K562 (cell line): Measurements from ENCODE around the gene FTSJ1. TPM values are rescaled to one million over a fixed set of nuclear protein-coding genes. Genes with fewer than 3 reads are reported as not detected.

Experiments
- ATAC-seq: fragments of 200-7000 bp; cut with Tn5 transposase; 3 replicates; pipeline ENCODE4 v1.9.1; 2020; ENCODE audit warnings: moderate library complexity
- BruUV-seq: library from RNA; stranded (reverse); fragments of 400-500 nt; replicated peaks from 2 replicates; lab custom pipeline; 2021; lab: Mats Ljungman, UMichigan
- CTCF ChIA-PET: fragments of 300-600 bp; formaldehyde crosslinking; extraction: SDS; loops from one replicate; lab custom pipeline; 2021; ENCODE audit warnings: low intra/inter-chr PET ratio; lab: Yijun Ruan, JAX
- POLR2A ChIA-PET: fragments of 300-600, 350-650 bp; sonication (Branson Sonifier 250); formaldehyde crosslinking; extraction: SDS; loops from one replicate; lab custom pipeline; 2021; ENCODE audit warnings: antibody characterized with exemption, inconsistent platforms; lab: Yijun Ruan, JAX
- DNase-seq, 4 experiments: peaks; one replicate each; pipeline versions ENCODE4 v3.0.0 to v3.0.0-alpha.2; 2011 to 2018; ENCODE audit warnings: low spot score in 3 of 4, mixed read lengths in 3 of 4; ENCODE audit errors: extremely low read depth in 1 of 4
- FAIRE-seq: peaks from 2 replicates; lab custom pipeline; 2011; peaks lifted over from hg19 to GRCh38; lab: Jason Lieb, UNC
- H2AFZ ChIP-seq: 2 replicates; pipeline ENCODE4 v1.6.0; 2011; ENCODE audit warnings: low read depth, low read length, control low read depth, inconsistent platforms
- H3K27ac ChIP-seq: fragments of 200-600 bp; 3 replicates; pipeline ENCODE4 v1.8.0; 2011; ENCODE audit warnings: low read depth, mild to moderate bottlenecking, control low read depth, inconsistent platforms, low read length, moderate library complexity, mixed read lengths; ENCODE audit errors: extremely low read depth
- H3K27me3 ChIP-seq, 2 experiments: fragments of 300-600 bp in 1 of 2; 2 replicates in 1 of 2; 3 replicates in 1 of 2; pipeline versions ENCODE4 v1.6.0 to v1.8.0; 2011; ENCODE audit warnings: inconsistent platforms in 2 of 2, low read length in 2 of 2, mild to moderate bottlenecking in 1 of 2, mixed read lengths in 1 of 2, moderate library complexity in 1 of 2; ENCODE audit not compliant: control insufficient read depth in 2 of 2, insufficient read depth in 2 of 2
- H3K36me3 ChIP-seq: fragments of 300-600 bp; 3 replicates; pipeline ENCODE4 v1.8.0; 2011; ENCODE audit warnings: mild to moderate bottlenecking, low read length, inconsistent platforms; ENCODE audit not compliant: control insufficient read depth, insufficient read depth
- H3K4me1 ChIP-seq, 2 experiments: fragments of 200-600 bp in 1 of 2; replicated peaks in 1 of 2; 2 replicates in 1 of 2; 3 replicates in 1 of 2; pipeline versions ENCODE4 v1.5.1 to v1.8.0; 2011; ENCODE audit warnings: inconsistent platforms in 2 of 2, low read length in 2 of 2, mild to moderate bottlenecking in 1 of 2, mixed read lengths in 1 of 2, moderate library complexity in 1 of 2; ENCODE audit not compliant: control insufficient read depth in 2 of 2, insufficient read depth in 2 of 2
- H3K4me2 ChIP-seq: 2 replicates; pipeline ENCODE4 v1.6.1; 2011; ENCODE audit warnings: low read length, control low read depth, inconsistent platforms, mixed read lengths; ENCODE audit not compliant: insufficient read depth
- H3K4me3 ChIP-seq: fragments of 200-600 bp; sonication (generic), shearing (Covaris generic); 2 replicates; pipeline ENCODE4 v1.5.1; 2016; ENCODE audit warnings: control low read depth, inconsistent platforms
- H3K79me2 ChIP-seq: fragments of 200-600 bp; 3 replicates; pipeline ENCODE4 v1.8.0; 2011; ENCODE audit warnings: low read length, inconsistent platforms; ENCODE audit not compliant: control insufficient read depth, insufficient read depth
- H3K9ac ChIP-seq, 2 experiments: 2 replicates each; pipeline versions ENCODE4 v1.6.0 to v1.6.1; 2011; ENCODE audit warnings: low read depth in 2 of 2, low read length in 2 of 2, control low read depth in 1 of 2, inconsistent platforms in 1 of 2, mild to moderate bottlenecking in 1 of 2, mixed read lengths in 1 of 2; ENCODE audit not compliant: insufficient read depth in 1 of 2
- H3K9me1 ChIP-seq: one replicate; pipeline ENCODE4 v1.6.0; 2011; ENCODE audit warnings: inconsistent platforms, mild to moderate bottlenecking, low read length, moderate library complexity; ENCODE audit not compliant: control insufficient read depth, insufficient read depth
- H3K9me3 ChIP-seq: replicated peaks from 2 replicates; pipeline ENCODE4 v1.5.1; 2011; ENCODE audit warnings: low read depth, low read length, inconsistent platforms; ENCODE audit not compliant: control insufficient read depth, insufficient read depth
- H4K20me1 ChIP-seq: replicated peaks from 2 replicates; pipeline ENCODE4 v1.6.1; 2011; ENCODE audit warnings: low read length, inconsistent platforms, mixed read lengths; ENCODE audit not compliant: control insufficient read depth, insufficient read depth
- ATF3 ChIP-seq, 2 experiments: fragments of 450-650 bp in 1 of 2; sonication (generic) in 1 of 2; formaldehyde crosslinking in 1 of 2; IDR thresholded peaks in 1 of 2; conservative IDR thresholded peaks in 1 of 2; 2 replicates each; pipeline versions ENCODE4 v1.6.1 to v1.8.1; 2016 to 2023; ENCODE audit warnings: mild to moderate bottlenecking in 2 of 2, moderate library complexity in 2 of 2, inconsistent platforms in 1 of 2, missing genetic modification reagents in 1 of 2
- GATAD2B ChIP-seq: fragments of 450-650 bp; IDR thresholded peaks from 2 replicates; pipeline ENCODE4 v1.6.1; 2017; ENCODE audit warnings: mild to moderate bottlenecking, borderline replicate concordance
- HINFP ChIP-seq: fragments of 450-650 bp; conservative IDR thresholded peaks from 2 replicates; pipeline ENCODE4 v1.6.1; 2016; ENCODE audit warnings: missing genetic modification characterization, low read depth, mild to moderate bottlenecking, control low read depth, missing compliant biosample characterization
- NRF1 ChIP-seq, 2 experiments: fragments of 450-650 bp; IDR thresholded peaks in 1 of 2; conservative IDR thresholded peaks in 1 of 2; 2 replicates each; pipeline ENCODE4 v1.6.1; 2014; ENCODE audit warnings: mild to moderate bottlenecking in 2 of 2
- REST ChIP-seq, 2 experiments: fragments of 450-650 bp; formaldehyde crosslinking in 1 of 2; IDR thresholded peaks; 2 replicates each; pipeline versions ENCODE4 v1.4.0 to v1.6.1; 2014 to 2020; ENCODE audit warnings: mild to moderate bottlenecking in 2 of 2, borderline replicate concordance in 1 of 2, low read depth in 1 of 2
- WGBS: fragments of 100-300 bp; shearing (Covaris generic); methylation state at CpG from one replicate; pipeline ENCODE4 v1.1.6; 2016; ENCODE audit warnings: low coverage, mixed read lengths; ENCODE audit not compliant: insufficient coverage; ENCODE audit errors: missing lambda C conversion rate; 5-methylcytosine and 5-hydroxymethylcytosine counted together
- in situ Hi-C: fragments of 300-500 bp; cut with MboI; formaldehyde crosslinking; loops from 4 replicates; pipeline ENCODE4 v1.15.0; 2018; ENCODE audit warnings: inconsistent platforms, mixed read lengths
- intact Hi-C: fragments of 100-400 bp; cut with micrococcal nuclease; formaldehyde crosslinking; loops from 2 replicates; pipeline ENCODE4 v1.14.2; 2022
- polyA plus RNA-seq, 8 experiments: library from polyadenylated mRNA; depleted of rRNA in 4 of 8; stranded (reverse) in 5 of 8; unstranded in 3 of 8; fragments of >200 nt; fragmentation: Nextera tagmentation in 2 of 8; fragmentation: Illumina TruSeq in 1 of 8; extraction: Ambion mirVana in 2 of 8; extraction: Trizol in 1 of 8; gene quantifications; 2 replicates each; pipeline versions ENCODE4 v1.2.1 to v1.2.3, GENCODE V29; 2011 to 2014; ENCODE audit warnings: inconsistent platforms in 1 of 8, missing spikeins in 1 of 8
- total RNA-seq, 7 experiments: library from RNA; depleted of rRNA in 6 of 7; stranded (reverse); fragments of >200 nt in 6 of 7; fragmentation: Illumina TruSeq in 2 of 7; extraction: Trizol in 2 of 7; gene quantifications; 2 replicates each; pipeline versions ENCODE4 v1.2.1 to v1.2.3, GENCODE V29; 2011 to 2021; ENCODE audit warnings: low replicate concordance in 1 of 7

The FTSJ1 gene
- total and polyA plus RNA-seq, 9 of the 15 experiments (the other 6 are each of a cell fraction or from before 2014, with no cell fraction given), result 12.2 to 95.6 (median 71.6) TPM

GRCh38 chrX:48492293-48492910, 16.4 kb downstream of the FTSJ1 start (continued):
- TF ChIP-seq ATF3 (IDR thresholded peaks at IDR 0.05), result peak; percentile 81
- peak; percentile 66; the same call in 1 of the 2 replicates for TF ChIP-seq ATF3 (CRISPR knock-in tag; conservative IDR thresholded peaks at IDR 0.05)
- TF ChIP-seq GATAD2B, result no peak
- TF ChIP-seq, all 486 proteins: peak for 23

GRCh38 chrX:48493890-48494364, 17.9 kb downstream of the FTSJ1 start:
- Histone ChIP-seq H3K9ac (no peak overlapping the region), H4K20me1 (no peaks in the 10 kb centered on the region), H3K4me3 (no peak overlapping the region), H3K36me3 (no peaks in the 10 kb centered on the region), H3K79me2 (no peaks in the 10 kb centered on the region), H2AFZ (no peak overlapping the region), H3K9me1 (no peaks in the 10 kb centered on the region), H3K27ac (no peak overlapping the region), H3K27me3 (no peaks in the 10 kb centered on the region), H3K4me2 (no peak overlapping the region), H3K9me3 (no peaks in the 10 kb centered on the region), H3K4me1 (peaks cover 10 to 16% of the 10 kb centered on the region in 2 experiments; a peak in 4 of 5 replicates)
- intact Hi-C loops (loop anchor here (1.0 to 10.0 kb wide), 2 partner anchors 411 to 659 kb away; partner anchors contain the start of gene ZNF81), in situ Hi-C loops (loop anchor here (5.0 to 25.0 kb wide), 2 partner anchors 412 to 632 kb away; no protein-coding TSS in a partner anchor)
- BruUV-seq, result no TSS peak
- 31% methylated on average over 10 of the region's 10 CpGs for WGBS
- DNase-seq (peak; percentile 36 to 74 (median 41)), FAIRE-seq (peak; percentile 90), ATAC-seq (peak; percentile 82)
- ChIA-PET CTCF (interaction anchor here (0.6 to 1.2 kb wide), 2 partner anchors 394 to 997 kb away, joined by 3 read pairs; no protein-coding TSS in a partner anchor), POLR2A (interaction anchor here (0.5 to 1.0 kb wide), 2 partner anchors 9 to 26 kb away, joined by 3 to 4 read pairs; no protein-coding TSS in a partner anchor)
- TF ChIP-seq HINFP (tag) (no peak), NRF1 (conservative IDR thresholded peaks at IDR 0.05 in 1 of 2, IDR thresholded peaks at IDR 0.05 in 1 of 2) (peak; percentile 66 to 71), REST (IDR thresholded peaks at IDR 0.05; ENCODE audit: borderline replicate concordance) (peak; percentile 67), REST (CRISPR knock-in tag; IDR thresholded peaks at IDR 0.05; ENCODE audit: low read depth) (no peak)
